GM19467 (cell line): ENCODE results near the gene UST.
"Not testable (repeated sequence)": the region's sequence is repeated elsewhere in the genome, so short reads cannot be mapped to it uniquely, and the experiment has no call there.

Experiments used
- ATAC-seq: cut with Tn5 transposase; IDR thresholded peaks from one replicate; pipeline ENCODE4 v1.9.1; 2021; ENCODE audit warnings: mild to moderate bottlenecking, moderate library complexity; ENCODE audit not compliant: unreplicated experiment

The UST gene

DNA sequence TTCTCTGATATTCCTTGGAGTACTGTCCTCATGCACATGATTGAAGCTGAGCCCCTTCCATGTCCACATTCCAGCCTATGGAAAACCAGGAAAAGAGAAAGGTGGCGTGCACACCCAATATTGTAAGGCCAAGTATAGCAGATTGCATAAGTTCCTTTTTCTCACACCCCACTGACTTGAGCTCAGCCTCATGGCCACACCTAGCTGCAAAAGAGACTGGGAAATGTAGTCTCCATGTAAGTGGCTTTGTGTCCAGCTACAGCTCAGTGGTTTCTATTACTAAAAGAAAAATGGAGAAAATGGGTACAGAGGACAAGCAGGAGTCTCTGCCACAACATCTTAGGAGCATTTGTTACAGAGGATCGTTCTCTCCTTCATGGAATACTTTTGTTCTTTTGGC lies 10.8 kb upstream of the UST start:
- no peak for ATAC-seq

GRCh38 chr6:148736774-148737412 lies 9.9 kb upstream of the UST start:
- ATAC-seq, result no peak

DNA sequence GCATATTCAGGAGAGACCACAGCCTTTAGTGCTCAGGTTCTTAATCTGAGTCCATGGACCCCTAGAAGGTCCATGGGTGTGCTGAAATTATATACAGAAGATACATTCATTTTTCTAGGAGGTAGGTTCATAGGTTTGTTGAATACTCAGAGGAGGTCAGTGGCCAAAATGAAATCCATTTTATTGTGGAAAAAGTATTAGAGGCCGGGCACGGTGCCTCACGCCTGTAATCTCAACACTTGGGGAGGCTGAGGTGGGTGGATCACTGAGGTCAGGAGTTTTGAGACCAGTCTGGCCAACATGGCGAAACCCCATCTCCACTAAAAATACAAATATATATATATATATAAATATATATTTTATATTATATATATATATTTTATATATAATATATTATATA lies 9.0 kb upstream of the UST start:
- ATAC-seq, result no peak

GRCh38 chr6:148738946-148739821 lies 7.6 kb upstream of the UST start:
- ATAC-seq, result no peak

GRCh38 chr6:148739822-148740128 lies 7.1 kb upstream of the UST start:
- ATAC-seq, result no peak

DNA sequence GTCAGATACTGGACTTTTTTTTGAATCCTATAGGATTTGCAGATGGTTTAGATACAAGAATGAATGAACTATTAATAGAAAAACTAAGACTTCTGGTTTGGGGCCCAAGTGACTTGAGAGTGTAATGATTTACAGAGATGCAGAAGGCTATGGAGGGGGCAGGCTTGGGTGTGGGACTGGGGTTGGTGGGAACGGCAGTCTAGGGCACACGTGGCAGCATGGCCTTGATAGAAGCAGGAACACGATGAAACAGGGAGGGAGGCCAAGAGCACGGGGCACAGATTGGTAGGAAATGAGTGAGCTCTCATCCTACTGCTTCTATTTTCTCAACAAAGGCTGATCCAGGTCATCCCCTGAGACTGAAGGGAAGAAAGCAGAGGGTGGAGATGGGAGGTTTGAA lies 3.4 kb upstream of the UST start:
- ATAC-seq, result no peak

- ATAC-seq, result no peak
Observed at GRCh38 chr6:148745926-148746325, 904 bp upstream of the UST start.

DNA sequence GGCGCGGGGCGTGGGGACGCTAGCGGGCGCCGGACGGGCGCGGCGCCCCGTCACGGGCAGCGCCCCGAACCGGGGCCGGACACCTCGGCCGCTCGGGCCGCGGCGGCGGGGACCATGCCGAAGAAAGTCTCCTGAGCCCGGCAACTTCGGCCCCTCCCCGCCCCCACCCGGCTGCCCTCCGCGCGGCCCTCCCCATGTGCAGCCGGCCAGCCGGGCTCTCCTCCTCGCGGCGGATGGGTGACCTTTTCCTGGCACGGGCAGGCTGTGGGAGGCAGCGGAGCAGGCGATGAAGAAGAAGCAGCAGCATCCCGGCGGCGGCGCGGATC lies 278 bp downstream of the UST start:
- ATAC-seq, result no peak

GRCh38 chr6:148747471-148748165 lies 788 bp downstream of the UST start:
- no peak for ATAC-seq

- no peak for ATAC-seq
Observed at GRCh38 chr6:148749674-148750073, 2.8 kb downstream of the UST start.

- no peak for ATAC-seq
Observed at GRCh38 chr6:148750838-148751792, 4.3 kb downstream of the UST start.

GRCh38 chr6:148751793-148752170 lies 5.0 kb downstream of the UST start:
- no peak for ATAC-seq

DNA sequence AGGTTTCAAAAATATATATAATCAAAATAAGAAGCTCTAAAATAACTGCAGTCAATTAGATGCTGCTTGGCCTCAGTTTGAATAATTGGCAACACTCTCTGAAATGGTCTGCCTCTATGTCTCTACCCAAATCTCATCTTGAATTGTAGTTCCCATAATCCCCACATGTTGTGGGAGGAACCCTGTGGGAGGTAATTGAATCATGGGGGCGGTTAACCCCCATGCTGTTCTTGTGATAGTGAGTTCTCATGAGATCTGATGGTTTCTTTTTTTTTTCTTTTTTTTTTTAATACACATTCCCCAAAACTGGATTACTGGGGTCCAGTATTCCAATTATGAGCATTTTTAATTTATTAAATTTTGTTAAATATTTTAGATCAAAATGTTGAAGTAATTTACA lies 8.5 kb downstream of the UST start:
- ATAC-seq, result not testable (repeated sequence)

DNA sequence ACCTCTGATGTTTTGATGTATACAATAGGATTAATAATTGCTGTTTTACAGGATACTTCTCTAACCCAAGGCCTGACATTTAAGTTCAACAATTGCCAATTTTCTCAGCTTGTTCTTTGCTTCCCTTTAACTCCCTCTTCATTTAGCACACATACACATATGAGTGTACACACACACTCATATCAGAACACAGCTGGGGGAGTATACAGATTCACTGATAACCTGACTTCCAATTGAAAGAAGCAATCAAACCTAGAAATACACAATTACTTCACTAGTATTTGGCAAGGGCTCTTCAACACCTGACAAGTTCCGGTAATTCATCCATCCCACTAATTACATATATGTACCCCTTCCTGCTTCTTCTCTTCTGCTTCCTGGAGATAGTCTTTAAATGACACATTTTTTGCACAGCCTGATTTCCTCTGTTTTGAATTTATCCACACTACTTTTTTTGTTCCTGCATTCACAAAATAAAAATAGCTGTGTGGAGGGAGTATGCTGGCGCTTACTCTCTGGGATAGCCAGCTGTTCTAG lies 11.2 kb downstream of the UST start:
- ATAC-seq, result peak; percentile 2

DNA sequence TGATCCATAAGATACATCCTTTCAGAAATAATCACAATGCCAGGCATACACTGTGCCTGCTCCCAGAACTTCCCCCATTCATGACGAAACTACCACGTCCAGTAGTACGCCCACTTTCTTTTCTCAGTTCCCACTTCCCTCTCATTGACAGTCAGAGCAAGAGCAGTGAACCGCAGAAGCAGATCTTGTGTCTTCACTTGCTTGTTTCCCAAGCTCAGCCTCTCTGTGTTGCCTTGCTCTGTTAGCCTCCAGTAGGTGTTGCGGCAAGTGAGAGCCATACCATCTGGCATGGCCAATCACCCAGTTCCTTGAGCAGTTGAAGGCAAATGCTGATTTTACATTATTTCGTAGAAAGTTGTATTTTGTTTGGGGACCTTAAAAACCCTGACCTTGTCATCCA lies 11.7 kb downstream of the UST start:
- peak; percentile 82 for ATAC-seq

DNA sequence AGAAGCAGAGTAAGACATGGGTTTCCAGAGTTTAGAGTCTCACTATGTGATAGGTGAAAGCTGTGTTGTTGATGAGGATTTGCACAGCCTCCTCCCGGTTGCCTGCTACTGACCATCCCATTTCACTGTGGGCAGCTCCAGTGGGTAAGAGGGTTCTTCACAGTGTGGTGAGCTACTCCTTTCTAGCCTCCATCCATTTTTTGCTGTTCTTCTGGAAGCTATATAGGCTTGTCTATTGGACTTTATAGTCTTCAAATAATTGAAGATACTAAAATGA lies 13.4 kb downstream of the UST start:
- no peak for ATAC-seq

DNA sequence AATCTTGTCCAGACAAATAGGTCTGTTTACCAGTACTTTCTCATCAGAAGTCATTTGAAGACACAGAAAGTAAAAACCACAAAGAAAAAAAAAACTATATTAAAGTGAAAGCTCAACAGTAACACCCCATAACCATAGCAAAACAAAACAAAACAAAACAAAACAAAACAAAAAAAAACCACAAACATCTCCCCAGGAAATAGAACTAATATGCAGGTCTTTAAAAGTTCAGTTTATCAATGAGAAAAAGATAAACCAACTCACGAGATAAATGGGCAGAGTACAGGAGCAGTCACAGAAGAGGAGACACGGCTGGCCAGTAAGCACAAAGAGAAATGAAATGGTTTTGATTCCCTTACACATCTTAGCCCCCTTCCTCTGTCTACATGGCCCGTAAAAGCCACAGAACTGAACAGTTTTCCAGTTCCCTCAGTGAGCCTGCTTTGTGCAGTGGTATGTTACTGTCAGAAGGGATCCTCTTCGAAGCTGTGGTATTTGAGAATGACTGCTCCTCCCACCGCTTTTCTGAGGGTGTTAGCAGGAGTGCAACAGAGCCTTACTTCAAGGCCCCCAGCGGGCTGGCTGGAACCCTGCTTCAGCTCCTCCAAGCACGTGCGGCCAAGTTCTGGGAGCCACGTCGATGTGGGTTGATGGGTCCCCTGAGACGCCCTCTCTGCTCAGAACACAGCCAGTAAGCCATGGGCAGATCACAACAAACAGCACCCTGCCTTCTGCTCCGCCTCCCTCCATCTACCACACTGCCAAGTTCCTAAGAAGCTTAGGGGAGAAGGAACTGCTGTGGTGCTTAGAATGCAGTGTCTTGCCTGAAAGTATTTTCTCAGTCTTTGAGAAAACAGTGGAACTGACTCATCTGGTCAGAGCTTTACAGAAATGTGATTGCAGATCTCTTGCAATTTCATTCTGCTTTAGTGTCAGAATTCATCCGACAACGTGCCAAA lies 14.0 kb downstream of the UST start:
- peak; percentile 33 for ATAC-seq

GRCh38 chr6:148761527-148762011 lies 14.7 kb downstream of the UST start:
- no peak for ATAC-seq

- no peak for ATAC-seq
Observed at GRCh38 chr6:148762231-148762630, 15.4 kb downstream of the UST start.
